HG03139 (cell line): ENCODE measurements around the gene UBE2U.
"Not testable (repeated sequence)": the region's sequence is repeated elsewhere in the genome, so short reads cannot be mapped to it uniquely, and the experiment has no call there.

Experiments used
- ATAC-seq: cut with Tn5 transposase; IDR thresholded peaks from one replicate; pipeline ENCODE4 v1.9.1; 2021; ENCODE audit not compliant: unreplicated experiment

The UBE2U gene

GRCh38 chr1:64239519-64239918 is 36.1 kb downstream of the UBE2U start:
- not testable (repeated sequence) for ATAC-seq

- no peak for ATAC-seq
Measured at GRCh38 chr1:64240206-64240605, 36.8 kb downstream of the UBE2U start.

GRCh38 chr1:64241069-64241468 is 37.6 kb downstream of the UBE2U start:
- ATAC-seq: no peak

- no peak for ATAC-seq
Measured at GRCh38 chr1:64242895-64243756, 39.7 kb downstream of the UBE2U start.

GRCh38 chr1:64243757-64244080 is 40.3 kb downstream of the UBE2U start:
- no peak for ATAC-seq

GRCh38 chr1:64245495-64245894 is 42.1 kb downstream of the UBE2U start:
- no peak for ATAC-seq

GRCh38 chr1:64246294-64246917 is 43.0 kb downstream of the UBE2U start:
- ATAC-seq: no peak

GRCh38 chr1:64248065-64248464 is 44.6 kb downstream of the UBE2U start:
- ATAC-seq: no peak

GRCh38 chr1:64250472-64250871 is 47.0 kb downstream of the UBE2U start:
- ATAC-seq: not testable (repeated sequence)

- ATAC-seq: no peak
Measured at GRCh38 chr1:64251971-64252370, 48.5 kb downstream of the UBE2U start.

- not testable (repeated sequence) for ATAC-seq
Measured at GRCh38 chr1:64257233-64257632, 53.8 kb downstream of the UBE2U start.

- ATAC-seq: not testable (repeated sequence)
Measured at GRCh38 chr1:64258444-64258843, 55.0 kb downstream of the UBE2U start.

- no peak for ATAC-seq
Measured at GRCh38 chr1:64263335-64263734, 59.9 kb downstream of the UBE2U start.

- no peak for ATAC-seq
Measured at GRCh38 chr1:64263856-64264255, 60.4 kb downstream of the UBE2U start.

GRCh38 chr1:64265141-64265540 is 61.7 kb downstream of the UBE2U start:
- no peak for ATAC-seq

GRCh38 chr1:64266991-64267390 is 63.6 kb downstream of the UBE2U start:
- no peak for ATAC-seq

- peak; percentile 63 for ATAC-seq
Measured at GRCh38 chr1:64268653-64269557, 65.5 kb downstream of the UBE2U start.

- ATAC-seq: no peak
Measured at GRCh38 chr1:64269558-64269884, 66.1 kb downstream of the UBE2U start.

- no peak for ATAC-seq
Measured at GRCh38 chr1:64280001-64280400, 76.6 kb downstream of the UBE2U start.

- ATAC-seq: no peak
Measured at GRCh38 chr1:64282351-64282750, 78.9 kb downstream of the UBE2U start.

GRCh38 chr1:64287071-64287470 is 83.6 kb downstream of the UBE2U start:
- ATAC-seq: no peak

- no peak for ATAC-seq
Measured at GRCh38 chr1:64290420-64290819, 87.0 kb downstream of the UBE2U start.
